ENCODE data around the gene IL1B.

- TF ChIP-seq CTCF (IDR thresholded peaks at IDR 0.05), result no peak
- TF ChIP-seq POLR2AphosphoS5 (IDR thresholded peaks at IDR 0.05), result no peak
- no peak for TF ChIP-seq POLR2A (IDR thresholded peaks at IDR 0.05)
Measured at GRCh38 chr2:112798979-112799975, 37.3 kb downstream of the IL1B start.
